ENCODE measurements around the gene ATL3. TPM values are rescaled to one million over a fixed set of nuclear protein-coding genes. Genes with fewer than 3 reads are reported as not detected.

The ATL3 gene
- total RNA-seq, 1 experiment from 2014 or later = 32.3 TPM

GRCh38 chr11:63666874-63667273, 4.3 kb downstream of the ATL3 start:
- H3K4me1 ChIP-seq (ENCODE audit: control insufficient read depth in 1 of 2, insufficient read depth in 2 of 2, low read length in 2 of 2) = peaks cover 30 to 69% of the 10 kb centered on the region in 2 experiments
- intact Hi-C loops (cut with micrococcal nuclease) = no loop called here
- no peaks in the 10 kb centered on the region for H4K20me1 ChIP-seq (ENCODE audit: insufficient read depth)
- no peak for DNase-seq (ENCODE audit: low read depth, low spot score)
- H3K36me3 ChIP-seq (ENCODE audit: control insufficient read depth in 1 of 2, insufficient read depth in 2 of 2, low read length in 2 of 2) = no peaks in the 10 kb centered on the region
- POLR2A ChIA-PET = no interaction called here
- no peak overlapping the region for H3K4me3 ChIP-seq (replicated peaks in 1 of 2; ENCODE audit: low read depth in 1 of 2, low read length in 2 of 2)
- no peaks in the 10 kb centered on the region for H3K9me3 ChIP-seq (ENCODE audit: control insufficient read depth in 1 of 2, insufficient read depth in 1 of 2, low read depth in 1 of 2, low read length in 2 of 2)
- RAD21 ChIA-PET (ENCODE audit: low non-redundant PET in 1 of 2, low total read pairs in 2 of 2, uncharacterized antibody in 2 of 2, unreplicated experiment in 2 of 2) = no interaction called here
- no peak overlapping the region for H3K9ac ChIP-seq (ENCODE audit: low read length)
- H2AFZ ChIP-seq (ENCODE audit: low read depth, low read length, poor library complexity, severe bottlenecking) = no peak overlapping the region
- CTCF ChIA-PET = no interaction called here
- no peaks in the 10 kb centered on the region for H3K27me3 ChIP-seq (ENCODE audit: insufficient read depth, low read length)
- peaks cover 87% of the 10 kb centered on the region for H3K79me2 ChIP-seq (ENCODE audit: insufficient read depth, low read length)
- BruUV-seq (replicated peaks) = no TSS peak
- H3K9me2 ChIP-seq (ENCODE audit: insufficient read depth) = no peaks in the 10 kb centered on the region
- H3K27ac ChIP-seq (ENCODE audit: low read depth, low read length) = no peak overlapping the region
- TF ChIP-seq CTCF (IDR thresholded peaks at IDR 0.05 in 2 of 3, conservative IDR thresholded peaks at IDR 0.05 in 1 of 3; ENCODE audit: borderline replicate concordance in 1 of 3, insufficient read depth in 1 of 3, low read depth in 2 of 3, low read length in 2 of 3) (no peak), REST (IDR thresholded peaks at IDR 0.05; ENCODE audit: low read depth) (no peak), YY1 (IDR thresholded peaks at IDR 0.05; ENCODE audit: extremely low read depth, insufficient replicate concordance, low read depth, low read length) (no peak)
- H3K4me2 ChIP-seq (ENCODE audit: low read length) = no peak overlapping the region
- no peak for ATAC-seq
